K562 (cell line): ENCODE measurements around the gene MYO5C. TPM values are rescaled to one million over a fixed set of nuclear protein-coding genes. Genes with fewer than 3 reads are reported as not detected.

Source experiments
- ATAC-seq: fragments of 200-7000 bp; cut with Tn5 transposase; 3 replicates; pipeline ENCODE4 v1.9.1; 2020; ENCODE audit warnings: moderate library complexity
- BruUV-seq: library from RNA; stranded (reverse); fragments of 400-500 nt; replicated peaks from 2 replicates; lab custom pipeline; 2021; lab: Mats Ljungman, UMichigan
- CTCF ChIA-PET: fragments of 300-600 bp; formaldehyde crosslinking; extraction: SDS; loops from one replicate; lab custom pipeline; 2021; ENCODE audit warnings: low intra/inter-chr PET ratio; lab: Yijun Ruan, JAX
- POLR2A ChIA-PET: fragments of 300-600, 350-650 bp; sonication (Branson Sonifier 250); formaldehyde crosslinking; extraction: SDS; loops from one replicate; lab custom pipeline; 2021; ENCODE audit warnings: antibody characterized with exemption, inconsistent platforms; lab: Yijun Ruan, JAX
- DNase-seq, 4 experiments: peaks; one replicate each; pipeline versions ENCODE4 v3.0.0 to v3.0.0-alpha.2; 2011 to 2018; ENCODE audit warnings: low spot score in 3 of 4, mixed read lengths in 3 of 4; ENCODE audit errors: extremely low read depth in 1 of 4
- FAIRE-seq: peaks from 2 replicates; lab custom pipeline; 2011; peaks lifted over from hg19 to GRCh38; lab: Jason Lieb, UNC
- H2AFZ ChIP-seq: 2 replicates; pipeline ENCODE4 v1.6.0; 2011; ENCODE audit warnings: low read depth, low read length, control low read depth, inconsistent platforms
- H3K27ac ChIP-seq: fragments of 200-600 bp; 3 replicates; pipeline ENCODE4 v1.8.0; 2011; ENCODE audit warnings: low read depth, mild to moderate bottlenecking, control low read depth, inconsistent platforms, low read length, moderate library complexity, mixed read lengths; ENCODE audit errors: extremely low read depth
- H3K27me3 ChIP-seq, 2 experiments: fragments of 300-600 bp in 1 of 2; 2 replicates in 1 of 2; 3 replicates in 1 of 2; pipeline versions ENCODE4 v1.6.0 to v1.8.0; 2011; ENCODE audit warnings: inconsistent platforms in 2 of 2, low read length in 2 of 2, mild to moderate bottlenecking in 1 of 2, mixed read lengths in 1 of 2, moderate library complexity in 1 of 2; ENCODE audit not compliant: control insufficient read depth in 2 of 2, insufficient read depth in 2 of 2
- H3K36me3 ChIP-seq: fragments of 300-600 bp; 3 replicates; pipeline ENCODE4 v1.8.0; 2011; ENCODE audit warnings: mild to moderate bottlenecking, low read length, inconsistent platforms; ENCODE audit not compliant: control insufficient read depth, insufficient read depth
- H3K4me1 ChIP-seq, 2 experiments: fragments of 200-600 bp in 1 of 2; replicated peaks in 1 of 2; 2 replicates in 1 of 2; 3 replicates in 1 of 2; pipeline versions ENCODE4 v1.5.1 to v1.8.0; 2011; ENCODE audit warnings: inconsistent platforms in 2 of 2, low read length in 2 of 2, mild to moderate bottlenecking in 1 of 2, mixed read lengths in 1 of 2, moderate library complexity in 1 of 2; ENCODE audit not compliant: control insufficient read depth in 2 of 2, insufficient read depth in 2 of 2
- H3K4me2 ChIP-seq: 2 replicates; pipeline ENCODE4 v1.6.1; 2011; ENCODE audit warnings: low read length, control low read depth, inconsistent platforms, mixed read lengths; ENCODE audit not compliant: insufficient read depth
- H3K4me3 ChIP-seq: fragments of 200-600 bp; sonication (generic), shearing (Covaris generic); 2 replicates; pipeline ENCODE4 v1.5.1; 2016; ENCODE audit warnings: control low read depth, inconsistent platforms
- H3K79me2 ChIP-seq: fragments of 200-600 bp; 3 replicates; pipeline ENCODE4 v1.8.0; 2011; ENCODE audit warnings: low read length, inconsistent platforms; ENCODE audit not compliant: control insufficient read depth, insufficient read depth
- H3K9ac ChIP-seq, 2 experiments: 2 replicates each; pipeline versions ENCODE4 v1.6.0 to v1.6.1; 2011; ENCODE audit warnings: low read depth in 2 of 2, low read length in 2 of 2, control low read depth in 1 of 2, inconsistent platforms in 1 of 2, mild to moderate bottlenecking in 1 of 2, mixed read lengths in 1 of 2; ENCODE audit not compliant: insufficient read depth in 1 of 2
- H3K9me1 ChIP-seq: one replicate; pipeline ENCODE4 v1.6.0; 2011; ENCODE audit warnings: inconsistent platforms, mild to moderate bottlenecking, low read length, moderate library complexity; ENCODE audit not compliant: control insufficient read depth, insufficient read depth
- H3K9me3 ChIP-seq: replicated peaks from 2 replicates; pipeline ENCODE4 v1.5.1; 2011; ENCODE audit warnings: low read depth, low read length, inconsistent platforms; ENCODE audit not compliant: control insufficient read depth, insufficient read depth
- H4K20me1 ChIP-seq: replicated peaks from 2 replicates; pipeline ENCODE4 v1.6.1; 2011; ENCODE audit warnings: low read length, inconsistent platforms, mixed read lengths; ENCODE audit not compliant: control insufficient read depth, insufficient read depth
- FOXK1 ChIP-seq: sonication (generic); formaldehyde crosslinking; IDR thresholded peaks from 2 replicates; pipeline ENCODE4 v1.8.0; 2022; ENCODE audit warnings: missing genetic modification reagents, mild to moderate bottlenecking, borderline replicate concordance
- GABPA ChIP-seq: fragments of 200-800 bp; sonication (Bioruptor generic); conservative IDR thresholded peaks from 2 replicates; pipeline ENCODE4 v1.6.1; 2016; ENCODE audit warnings: low read depth, missing genetic modification characterization, missing compliant biosample characterization
- GTF2E2 ChIP-seq: fragments of 200-800 bp; sonication (Bioruptor generic); IDR thresholded peaks from 2 replicates; pipeline ENCODE4 v1.6.1; 2016; ENCODE audit warnings: missing genetic modification characterization, missing compliant biosample characterization
- HDAC8 ChIP-seq: fragments of 450-650 bp; IDR thresholded peaks from 2 replicates; pipeline ENCODE4 v1.6.1; 2016; ENCODE audit warnings: mild to moderate bottlenecking, missing genetic modification characterization, moderate library complexity, missing compliant biosample characterization
- ILF3 ChIP-seq: fragments of 450-650 bp; IDR thresholded peaks from 2 replicates; pipeline ENCODE4 v1.6.1; 2018; ENCODE audit warnings: antibody characterized with exemption, mild to moderate bottlenecking, moderate library complexity, borderline replicate concordance
- KLF16 ChIP-seq: IDR thresholded peaks from 2 replicates; pipeline ENCODE4 v1.6.1; 2016; ENCODE audit warnings: antibody characterized with exemption
- MTA1 ChIP-seq: fragments of 450-650 bp; IDR thresholded peaks from 2 replicates; pipeline ENCODE4 v1.6.1; 2017; ENCODE audit warnings: borderline replicate concordance
- RBM15 ChIP-seq: fragments of 200-400 bp; formaldehyde crosslinking; IDR thresholded peaks from 2 replicates; pipeline ENCODE4 v1.6.1; 2018; ENCODE audit warnings: mild to moderate bottlenecking, low read length, moderate library complexity; ENCODE audit not compliant: insufficient read depth
- WGBS: fragments of 100-300 bp; shearing (Covaris generic); methylation state at CpG from one replicate; pipeline ENCODE4 v1.1.6; 2016; ENCODE audit warnings: low coverage, mixed read lengths; ENCODE audit not compliant: insufficient coverage; ENCODE audit errors: missing lambda C conversion rate; 5-methylcytosine and 5-hydroxymethylcytosine counted together
- in situ Hi-C: fragments of 300-500 bp; cut with MboI; formaldehyde crosslinking; loops from 4 replicates; pipeline ENCODE4 v1.15.0; 2018; ENCODE audit warnings: inconsistent platforms, mixed read lengths
- intact Hi-C: fragments of 100-400 bp; cut with micrococcal nuclease; formaldehyde crosslinking; loops from 2 replicates; pipeline ENCODE4 v1.14.2; 2022
- polyA plus RNA-seq, 8 experiments: library from polyadenylated mRNA; depleted of rRNA in 4 of 8; stranded (reverse) in 5 of 8; unstranded in 3 of 8; fragments of >200 nt; fragmentation: Nextera tagmentation in 2 of 8; fragmentation: Illumina TruSeq in 1 of 8; extraction: Ambion mirVana in 2 of 8; extraction: Trizol in 1 of 8; gene quantifications; 2 replicates each; pipeline versions ENCODE4 v1.2.1 to v1.2.3, GENCODE V29; 2011 to 2014; ENCODE audit warnings: inconsistent platforms in 1 of 8, missing spikeins in 1 of 8
- total RNA-seq, 7 experiments: library from RNA; depleted of rRNA in 6 of 7; stranded (reverse); fragments of >200 nt in 6 of 7; fragmentation: Illumina TruSeq in 2 of 7; extraction: Trizol in 2 of 7; gene quantifications; 2 replicates each; pipeline versions ENCODE4 v1.2.1 to v1.2.3, GENCODE V29; 2011 to 2021; ENCODE audit warnings: low replicate concordance in 1 of 7
- TF ChIP-seq, protein P1 (sequence below), 2 experiments: fragments of 150-350 bp in 1 of 2; IDR thresholded peaks; 2 replicates each; pipeline ENCODE4 v1.6.1; 2012 to 2016; ENCODE audit warnings: low read depth in 2 of 2, low read length in 2 of 2, mild to moderate bottlenecking in 1 of 2, moderate library complexity in 1 of 2

The MYO5C gene
- total and polyA plus RNA-seq, 9 of the 15 experiments (the other 6 are each of a cell fraction or from before 2014, with no cell fraction given): 0.01 to 0.24 TPM; not detected in 7

- ATAC-seq: no peak
These were observed 11.4 kb downstream of the MYO5C start for GRCh38 chr15:52284164-52284563.

More at GRCh38 chr15:52284164-52284563, 11.4 kb downstream of the MYO5C start:
- intact Hi-C loops: no loop called here
- no peak for FAIRE-seq
- TF ChIP-seq GTF2E2 (tag): no peak
- TF ChIP-seq GABPA (tag): no peak
- TF ChIP-seq ILF3: no peak
- TF ChIP-seq KLF16: no peak
- TF ChIP-seq FOXK1 (CRISPR knock-in tag): no peak
- no peak for TF ChIP-seq MTA1
- TF ChIP-seq, protein P1, sequence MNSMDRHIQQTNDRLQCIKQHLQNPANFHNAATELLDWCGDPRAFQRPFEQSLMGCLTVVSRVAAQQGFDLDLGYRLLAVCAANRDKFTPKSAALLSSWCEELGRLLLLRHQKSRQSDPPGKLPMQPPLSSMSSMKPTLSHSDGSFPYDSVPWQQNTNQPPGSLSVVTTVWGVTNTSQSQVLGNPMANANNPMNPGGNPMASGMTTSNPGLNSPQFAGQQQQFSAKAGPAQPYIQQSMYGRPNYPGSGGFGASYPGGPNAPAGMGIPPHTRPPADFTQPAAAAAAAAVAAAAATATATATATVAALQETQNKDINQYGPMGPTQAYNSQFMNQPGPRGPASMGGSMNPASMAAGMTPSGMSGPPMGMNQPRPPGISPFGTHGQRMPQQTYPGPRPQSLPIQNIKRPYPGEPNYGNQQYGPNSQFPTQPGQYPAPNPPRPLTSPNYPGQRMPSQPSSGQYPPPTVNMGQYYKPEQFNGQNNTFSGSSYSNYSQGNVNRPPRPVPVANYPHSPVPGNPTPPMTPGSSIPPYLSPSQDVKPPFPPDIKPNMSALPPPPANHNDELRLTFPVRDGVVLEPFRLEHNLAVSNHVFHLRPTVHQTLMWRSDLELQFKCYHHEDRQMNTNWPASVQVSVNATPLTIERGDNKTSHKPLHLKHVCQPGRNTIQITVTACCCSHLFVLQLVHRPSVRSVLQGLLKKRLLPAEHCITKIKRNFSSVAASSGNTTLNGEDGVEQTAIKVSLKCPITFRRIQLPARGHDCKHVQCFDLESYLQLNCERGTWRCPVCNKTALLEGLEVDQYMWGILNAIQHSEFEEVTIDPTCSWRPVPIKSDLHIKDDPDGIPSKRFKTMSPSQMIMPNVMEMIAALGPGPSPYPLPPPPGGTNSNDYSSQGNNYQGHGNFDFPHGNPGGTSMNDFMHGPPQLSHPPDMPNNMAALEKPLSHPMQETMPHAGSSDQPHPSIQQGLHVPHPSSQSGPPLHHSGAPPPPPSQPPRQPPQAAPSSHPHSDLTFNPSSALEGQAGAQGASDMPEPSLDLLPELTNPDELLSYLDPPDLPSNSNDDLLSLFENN (IDR thresholded peaks at IDR 0.05; ENCODE audit: low read depth in 2 of 2, low read length in 2 of 2): no peak
- no peak for TF ChIP-seq RBM15
- TF ChIP-seq HDAC8 (tag): no peak
- Histone ChIP-seq H2AFZ (no peak overlapping the region), H4K20me1 (no peaks in the 10 kb centered on the region), H3K36me3 (no peaks in the 10 kb centered on the region), H3K9ac (no peak overlapping the region), H3K27ac (no peak overlapping the region), H3K79me2 (no peaks in the 10 kb centered on the region), H3K9me3 (no peaks in the 10 kb centered on the region), H3K4me1 (no peaks in the 10 kb centered on the region), H3K4me2 (no peak overlapping the region), H3K27me3 (peaks cover 9 to 61% of the 10 kb centered on the region in 2 experiments; a peak in 4 of 5 replicates), H3K9me1 (no peaks in the 10 kb centered on the region), H3K4me3 (no peak overlapping the region)
- CTCF ChIA-PET: no interaction called here
- POLR2A ChIA-PET: no interaction called here
- no TSS peak for BruUV-seq
- in situ Hi-C loops: no loop called here
- 0% methylated on average over 2 of the region's 3 CpGs for WGBS
- DNase-seq: no peak
